Right lobe of liver (tissue), 4 donors: Measurements from ENCODE around the gene MRPL28.

Experiments
- CTCF ChIP-seq, 4 donors: fragments of 200-600 bp in 3 of 4; fragments of 450-650 bp in 1 of 4; IDR thresholded peaks; one replicate each; pipeline versions ENCODE4 v1.5.1 to v1.8.0; 2016 to 2022; ENCODE audit warnings: antibody characterized with exemption in 4 of 4, mild to moderate bottlenecking in 2 of 4
- POLR2A ChIP-seq: fragments of 450-650 bp; IDR thresholded peaks from one replicate; pipeline ENCODE4 v1.6.1; 2017; ENCODE audit warnings: antibody characterized with exemption, mild to moderate bottlenecking
- donor health status: DM: no; HTN: no; CAD: no.
- donor health status: DM: no; HTN: no; CAD: no.
- donor health status: DM: no; HTN: yes; CAD: no.

- TF ChIP-seq CTCF (IDR thresholded peaks at IDR 0.05) (no peak), POLR2A (no peak)
Observed at GRCh38 chr16:368388-369158, 1.8 kb downstream of the MRPL28 start.
